ENCODE data around the gene LRRC55. TPM values are rescaled to one million over a fixed set of nuclear protein-coding genes. Genes with fewer than 3 reads are reported as not detected.

Gene LRRC55
- total RNA-seq, 1 donor from 2014 or later, result not detected

- intact Hi-C loops (cut with DNase I), result no loop called here
- Histone ChIP-seq H3K27me3 (no peaks in the 10 kb centered on the region), H3K27ac (no peak overlapping the region), H3K36me3 (no peaks in the 10 kb centered on the region), H3K4me3 (no peak overlapping the region), H3K9me3 (no peaks in the 10 kb centered on the region), H3K4me1 (no peaks in the 10 kb centered on the region)
- no peak for DNase-seq (ENCODE audit: low spot score in 2 of 2)
- TF ChIP-seq CTCF (IDR thresholded peaks at IDR 0.05), result no peak
Observed at GRCh38 chr11:57240757-57241156, 59.0 kb downstream of the LRRC55 start.

Other genes starting within 250 kb of the LRRC55 start
- not detected for gene OR5AK2, start 193.0 kb upstream of the LRRC55 start, total RNA-seq
- gene APLNR, start 55.3 kb downstream of the LRRC55 start, total RNA-seq, result 15.1 TPM
- gene TNKS1BP1, start 143.0 kb downstream of the LRRC55 start, total RNA-seq, result 131 TPM
- 110 TPM for gene SSRP1, start 153.9 kb downstream of the LRRC55 start, total RNA-seq
- gene P2RX3, start 156.4 kb downstream of the LRRC55 start, total RNA-seq, result not detected
- not detected for gene PRG3, start 199.2 kb downstream of the LRRC55 start, total RNA-seq
- not detected for gene PRG2, start 208.7 kb downstream of the LRRC55 start, total RNA-seq
- 211 TPM for gene SLC43A3, start 245.2 kb downstream of the LRRC55 start, total RNA-seq